Neural cell (in vitro differentiated cells): Measurements from ENCODE around the gene ZNF771.

ENCODE experiments used
- CTCF ChIP-seq: fragments of 450-650 bp; IDR thresholded peaks from 2 replicates; pipeline ENCODE4 v1.5.1; 2014; ENCODE audit warnings: antibody characterized with exemption, mild to moderate bottlenecking, moderate library complexity; ENCODE audit not compliant: poor library complexity, severe bottlenecking
- EZH2 ChIP-seq: fragments of 200-600, 300-800 bp; shearing (Covaris generic), sonication (generic); IDR thresholded peaks from 2 replicates; pipeline ENCODE4 v1.6.1; 2014; ENCODE audit warnings: antibody characterized with exemption, low read length, borderline replicate concordance, mild to moderate bottlenecking; ENCODE audit not compliant: insufficient read depth, poor library complexity, severe bottlenecking
- POLR2AphosphoS5 ChIP-seq: IDR thresholded peaks from 2 replicates; pipeline ENCODE4 v1.6.1; 2012
- TAF1 ChIP-seq: IDR thresholded peaks from 2 replicates; pipeline ENCODE4 v1.6.1; 2012; ENCODE audit warnings: low read depth

- TF ChIP-seq CTCF (no peak), EZH2 (no peak), POLR2AphosphoS5 (no peak), TAF1 (no peak)
Observed at GRCh38 chr16:30367349-30368009, 39.9 kb upstream of the ZNF771 start.
